Mesendoderm (in vitro differentiated cells): Measurements from ENCODE around the gene DPPA4.

Experiments used
- DNase-seq: peaks from one replicate; pipeline ENCODE4 v3.0.0; 2013
- H2AK5ac ChIP-seq: 2 replicates; pipeline ENCODE4 v1.6.1; 2013; ENCODE audit warnings: low read length, inconsistent platforms
- H2BK120ac ChIP-seq: 2 replicates; pipeline ENCODE4 v1.6.1; 2013; ENCODE audit warnings: low read depth, mild to moderate bottlenecking, low read length, moderate library complexity, mixed read lengths
- H2BK15ac ChIP-seq: replicated peaks from 2 replicates; pipeline ENCODE4 v1.6.1; 2013; ENCODE audit warnings: low read depth, mild to moderate bottlenecking, moderate library complexity
- H2BK5ac ChIP-seq: 2 replicates; pipeline ENCODE4 v1.6.1; 2013; ENCODE audit warnings: low read length, inconsistent platforms
- H3K18ac ChIP-seq: 2 replicates; pipeline ENCODE4 v1.6.1; 2013; ENCODE audit warnings: mild to moderate bottlenecking, low read length, mixed read lengths
- H3K23ac ChIP-seq: one replicate; pipeline ENCODE4 v1.6.1; 2013; ENCODE audit warnings: low read length
- H3K27ac ChIP-seq: 2 replicates; pipeline ENCODE4 v1.5.1; 2013; ENCODE audit warnings: low read depth, mild to moderate bottlenecking, inconsistent platforms, low read length, moderate library complexity
- H3K27me3 ChIP-seq: 2 replicates; pipeline ENCODE4 v1.6.1; 2013; ENCODE audit warnings: low read length, control low read depth, mild to moderate bottlenecking, inconsistent platforms; ENCODE audit not compliant: insufficient read depth, poor library complexity
- H3K36me3 ChIP-seq: 2 replicates; pipeline ENCODE4 v1.6.1; 2013; ENCODE audit warnings: low read length, inconsistent platforms; ENCODE audit not compliant: control insufficient read depth, insufficient read depth
- H3K4ac ChIP-seq: one replicate; pipeline ENCODE4 v1.6.1; 2013; ENCODE audit warnings: low read depth, mild to moderate bottlenecking, low read length, moderate library complexity
- H3K4me1 ChIP-seq: 2 replicates; pipeline ENCODE4 v1.6.1; 2013; ENCODE audit warnings: low read depth, low read length, inconsistent platforms; ENCODE audit not compliant: control insufficient read depth
- H3K4me2 ChIP-seq: 2 replicates; pipeline ENCODE4 v1.6.1; 2013; ENCODE audit warnings: low read length
- H3K4me3 ChIP-seq: 2 replicates; pipeline ENCODE4 v1.5.1; 2013; ENCODE audit warnings: mild to moderate bottlenecking, low read length
- H3K56ac ChIP-seq: one replicate; pipeline ENCODE4 v1.6.1; 2013; ENCODE audit warnings: low read length
- H3K79me1 ChIP-seq: 2 replicates; pipeline ENCODE4 v1.6.1; 2013; ENCODE audit warnings: low read length, inconsistent platforms
- H3K79me2 ChIP-seq: 2 replicates; pipeline ENCODE4 v1.6.1; 2013; ENCODE audit warnings: mild to moderate bottlenecking, low read length; ENCODE audit not compliant: control insufficient read depth, insufficient read depth
- H3K9ac ChIP-seq: 2 replicates; pipeline ENCODE4 v1.6.1; 2013; ENCODE audit warnings: low read length, inconsistent platforms
- H4K5ac ChIP-seq: one replicate; pipeline ENCODE4 v1.6.1; 2013; ENCODE audit warnings: low read length
- H4K8ac ChIP-seq: one replicate; pipeline ENCODE4 v1.6.1; 2013; ENCODE audit warnings: low read depth, mild to moderate bottlenecking, control low read depth, low read length, moderate library complexity
- WGBS: extraction: QIAGEN DNeasy Blood & Tissue Kit; methylation state at CpG from one replicate; pipeline ENCODE4 v1.1.7; 2013; ENCODE audit warnings: low lambda C conversion rate, missing lambda C conversion rate; ENCODE audit not compliant: insufficient coverage; ENCODE audit errors: extremely low coverage; 5-methylcytosine and 5-hydroxymethylcytosine counted together

The DPPA4 gene

DNA sequence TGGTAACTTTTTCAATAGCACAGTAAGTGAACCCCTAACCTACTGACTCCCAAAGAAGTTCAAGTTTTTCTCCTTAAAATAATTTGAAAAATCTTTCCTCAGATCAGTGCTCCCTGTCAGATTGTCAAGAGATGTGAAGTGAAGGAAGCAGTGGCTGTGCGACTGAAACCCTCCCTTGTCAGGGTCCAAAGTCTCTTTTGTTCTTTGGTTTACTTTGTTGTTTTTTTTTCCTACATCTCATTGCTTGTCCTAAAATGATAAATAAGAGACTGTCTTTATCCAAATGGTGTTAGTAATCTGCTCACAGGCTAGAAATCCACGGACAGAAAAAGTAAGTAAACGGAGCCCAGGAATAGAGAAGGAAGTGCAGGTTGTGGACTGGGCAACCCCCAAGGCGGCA lies 976 bp upstream of the DPPA4 start:
- no peak overlapping the region for H3K4me3 ChIP-seq
- WGBS, result no CpG with 5 or more reads among the region's 4 CpGs

DNA sequence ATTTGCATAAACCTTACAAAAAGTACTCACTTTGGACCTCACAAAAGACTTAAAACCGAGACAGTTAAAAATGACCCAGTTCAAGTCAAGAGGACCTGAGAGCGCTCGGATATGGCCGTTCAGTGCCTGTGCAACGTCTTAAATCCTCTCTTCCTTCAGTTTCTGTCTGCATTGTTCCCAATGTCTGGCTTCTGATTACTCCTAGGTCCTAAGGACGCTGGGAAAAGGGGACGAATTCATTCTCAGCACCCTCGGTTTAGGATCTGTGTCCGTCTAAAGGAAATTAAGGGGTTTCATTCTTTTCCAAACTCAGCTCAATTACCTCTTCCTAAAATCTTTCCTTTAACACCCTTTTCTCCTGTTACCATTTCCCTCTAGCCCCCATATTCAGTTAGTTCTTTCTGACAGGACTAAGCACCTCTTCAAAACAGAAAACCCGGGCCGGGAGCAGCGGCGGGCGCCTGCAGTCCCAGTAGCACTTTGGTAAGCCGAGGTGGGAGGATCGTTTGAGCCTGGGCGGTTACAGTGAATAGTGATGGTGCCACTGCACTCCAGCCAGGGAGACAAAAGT lies 970 bp downstream of the DPPA4 start:
- Histone ChIP-seq H3K23ac (no peak overlapping the region), H3K4me2 (peak overlapping the region; percentile 29), H3K79me1 (peaks cover 7% of the 10 kb centered on the region), H2AK5ac (peak overlapping the region; percentile 4), H2BK120ac (no peak overlapping the region), H3K18ac (peak overlapping the region; percentile 62), H3K4ac (peak overlapping the region; percentile 89), H3K9ac (peak overlapping the region; percentile 86), H2BK5ac (no peak overlapping the region), H3K4me1 (peaks cover 10% of the 10 kb centered on the region), H3K36me3 (peaks cover 18% of the 10 kb centered on the region), H3K27me3 (no peaks in the 10 kb centered on the region), H2BK15ac (no peak overlapping the region), H3K56ac (peak overlapping the region; percentile 86), H4K5ac (no peak overlapping the region), H4K8ac (no peak overlapping the region), H3K27ac (peak overlapping the region; percentile 84), H3K4me3 (peak overlapping the region; percentile 81), H3K79me2 (peaks cover 55% of the 10 kb centered on the region)
- peak; percentile 79 for DNase-seq
- WGBS, result no CpG with 5 or more reads among the region's 17 CpGs

More for the DNA sequence above, 976 bp upstream of the DPPA4 start:
- DNase-seq, result peak; percentile 44
- Histone ChIP-seq H3K18ac (peak overlapping the region; percentile 53), H2AK5ac (no peak overlapping the region), H4K8ac (no peak overlapping the region), H3K4me1 (peaks cover 6% of the 10 kb centered on the region), H3K56ac (peak overlapping the region; percentile 53), H2BK120ac (peak overlapping the region; percentile 94), H3K79me1 (no peaks in the 10 kb centered on the region), H3K9ac (peak overlapping the region; percentile 37), H3K4me2 (no peak overlapping the region), H4K5ac (no peak overlapping the region), H3K27ac (no peak overlapping the region), H2BK15ac (no peak overlapping the region), H2BK5ac (peak overlapping the region; percentile 51), H3K36me3 (peaks cover 5% of the 10 kb centered on the region), H3K23ac (no peak overlapping the region), H3K27me3 (no peaks in the 10 kb centered on the region), H3K4ac (no peak overlapping the region), H3K79me2 (peaks cover 38% of the 10 kb centered on the region)

DNA sequence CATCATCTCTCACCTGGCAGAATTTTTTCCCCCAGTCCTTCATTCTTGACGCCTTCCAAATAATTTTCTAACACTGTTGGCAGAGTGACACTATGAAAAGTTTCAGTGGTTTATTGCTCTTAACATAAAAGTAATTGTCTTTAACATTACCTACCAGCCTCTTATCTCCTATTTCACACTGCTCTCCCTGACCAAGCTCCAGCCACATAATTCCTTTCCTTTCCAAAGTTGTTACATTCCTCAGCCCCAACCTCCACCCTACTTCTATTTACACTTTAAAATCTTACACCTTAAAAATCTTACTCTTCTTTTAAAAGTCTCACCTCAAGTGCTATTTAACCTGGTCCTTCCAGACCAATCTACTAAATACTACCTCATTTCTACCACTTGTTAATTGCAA lies 2.8 kb downstream of the DPPA4 start:
- Histone ChIP-seq H3K36me3 (peaks cover 22% of the 10 kb centered on the region), H3K23ac (no peak overlapping the region), H3K4me2 (peak overlapping the region; percentile 88), H3K27me3 (no peaks in the 10 kb centered on the region), H2BK5ac (no peak overlapping the region), H2BK120ac (no peak overlapping the region), H3K4me3 (no peak overlapping the region), H3K27ac (peak overlapping the region; percentile 3), H3K18ac (no peak overlapping the region), H2BK15ac (no peak overlapping the region), H3K56ac (no peak overlapping the region), H3K79me2 (peaks cover 58% of the 10 kb centered on the region), H3K4ac (no peak overlapping the region), H4K8ac (no peak overlapping the region), H3K79me1 (peaks cover 7% of the 10 kb centered on the region), H4K5ac (no peak overlapping the region), H2AK5ac (no peak overlapping the region), H3K9ac (peak overlapping the region; percentile 81), H3K4me1 (peaks cover 10% of the 10 kb centered on the region)
- WGBS, result no CpG with 5 or more reads among the region's 1 CpG
- DNase-seq, result peak; percentile 79

DNA sequence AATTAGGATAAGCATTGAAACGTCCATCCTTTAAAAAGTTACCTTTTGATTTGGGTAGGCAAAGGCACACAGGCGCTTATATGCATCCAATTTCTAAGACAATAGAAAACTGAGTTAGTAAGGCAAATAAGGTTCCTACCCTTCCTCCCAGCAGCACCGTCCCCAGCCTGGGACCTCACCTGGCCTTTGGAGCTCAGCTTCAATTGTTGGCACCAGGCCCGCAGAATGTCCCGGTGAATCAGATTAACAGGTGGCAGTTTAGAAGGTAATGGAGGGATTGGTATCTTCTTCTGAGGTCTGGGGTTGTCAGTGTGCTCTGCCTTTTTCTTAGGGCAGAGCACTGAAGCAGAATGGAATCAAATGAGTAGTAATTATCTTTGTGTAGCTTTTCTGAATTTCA lies 5.7 kb downstream of the DPPA4 start:
- Histone ChIP-seq H3K18ac (no peak overlapping the region), H3K79me2 (peaks cover 55% of the 10 kb centered on the region), H4K5ac (no peak overlapping the region), H3K4me1 (peaks cover 10% of the 10 kb centered on the region), H3K4me3 (no peak overlapping the region), H3K27me3 (no peaks in the 10 kb centered on the region), H3K56ac (peak overlapping the region; percentile 25), H3K23ac (no peak overlapping the region), H3K27ac (no peak overlapping the region), H2BK120ac (no peak overlapping the region), H2BK5ac (no peak overlapping the region), H2AK5ac (no peak overlapping the region), H2BK15ac (no peak overlapping the region), H3K79me1 (peaks cover 9% of the 10 kb centered on the region), H4K8ac (no peak overlapping the region), H3K9ac (peak overlapping the region; percentile 7), H3K4me2 (no peak overlapping the region), H3K4ac (no peak overlapping the region), H3K36me3 (peaks cover 34% of the 10 kb centered on the region)
- WGBS, result no CpG with 5 or more reads among the region's 5 CpGs
- no peak for DNase-seq

DNA sequence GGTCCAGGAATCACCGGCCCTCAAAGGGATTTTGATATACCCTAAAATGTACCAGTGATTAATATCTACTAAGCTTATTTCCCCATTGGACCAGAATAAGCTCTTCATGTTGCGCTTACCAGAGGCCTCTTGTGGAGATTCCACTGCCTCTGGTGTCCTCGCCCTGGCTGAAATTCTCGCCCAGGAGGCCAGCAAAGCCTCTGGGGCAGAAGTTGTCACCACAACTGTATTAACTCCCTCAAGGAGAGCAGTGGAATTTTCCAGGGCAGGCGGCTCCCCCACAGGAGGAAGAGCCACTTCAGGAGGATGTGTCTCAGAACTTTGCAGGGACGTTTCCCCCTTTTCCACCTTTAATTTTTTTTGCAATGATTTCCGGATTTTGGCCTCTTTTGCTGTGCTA lies 6.9 kb downstream of the DPPA4 start:
- H3K18ac ChIP-seq, result no peak overlapping the region
- H3K4me3 ChIP-seq, result no peak overlapping the region
- no CpG with 5 or more reads among the region's 7 CpGs for WGBS
- no peak overlapping the region for H3K4me2 ChIP-seq
- no peak overlapping the region for H3K9ac ChIP-seq
- H3K79me2 ChIP-seq, result peaks cover 43% of the 10 kb centered on the region
- H2BK120ac ChIP-seq, result no peak overlapping the region
- peaks cover 9% of the 10 kb centered on the region for H3K79me1 ChIP-seq
- H3K27me3 ChIP-seq, result no peaks in the 10 kb centered on the region
- H3K4ac ChIP-seq, result no peak overlapping the region
- H2BK5ac ChIP-seq, result no peak overlapping the region
- H3K56ac ChIP-seq, result no peak overlapping the region
- no peak overlapping the region for H2BK15ac ChIP-seq
- no peak overlapping the region for H2AK5ac ChIP-seq
- H3K36me3 ChIP-seq, result peaks cover 34% of the 10 kb centered on the region
- H4K8ac ChIP-seq, result no peak overlapping the region
- peak; percentile 49 for DNase-seq
- H4K5ac ChIP-seq, result no peak overlapping the region
- no peak overlapping the region for H3K27ac ChIP-seq
- H3K23ac ChIP-seq, result no peak overlapping the region
- peaks cover 10% of the 10 kb centered on the region for H3K4me1 ChIP-seq

DNA sequence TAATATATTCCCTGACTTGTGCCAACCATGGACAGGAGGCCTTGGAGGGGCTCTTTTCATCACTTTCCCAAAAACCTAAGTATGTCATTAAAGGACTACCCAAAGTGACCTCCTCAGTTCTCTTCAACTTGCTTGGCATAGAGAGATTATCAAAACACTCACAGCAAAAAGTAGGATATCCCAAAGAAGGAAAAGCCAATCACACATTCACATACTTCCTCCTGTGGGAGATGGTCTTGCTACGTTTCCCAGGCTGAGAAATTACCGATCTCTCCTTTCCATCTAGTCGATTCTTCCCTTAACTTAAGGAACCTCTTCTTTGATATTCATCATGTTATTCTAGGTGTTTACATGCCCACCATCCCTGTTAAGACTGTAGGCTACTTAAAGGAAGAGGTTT lies 9.1 kb downstream of the DPPA4 start:
- Histone ChIP-seq H3K18ac (no peak overlapping the region), H3K36me3 (peaks cover 29% of the 10 kb centered on the region), H3K27ac (no peak overlapping the region), H3K56ac (no peak overlapping the region), H3K4me2 (no peak overlapping the region), H3K79me1 (peaks cover 9% of the 10 kb centered on the region), H3K27me3 (no peaks in the 10 kb centered on the region), H4K5ac (no peak overlapping the region), H3K4ac (no peak overlapping the region), H2BK120ac (no peak overlapping the region), H3K23ac (no peak overlapping the region), H3K79me2 (peaks cover 21% of the 10 kb centered on the region), H2BK15ac (no peak overlapping the region), H3K4me3 (no peak overlapping the region), H2BK5ac (no peak overlapping the region), H2AK5ac (no peak overlapping the region), H3K9ac (no peak overlapping the region), H4K8ac (no peak overlapping the region), H3K4me1 (peaks cover 4% of the 10 kb centered on the region)
- no peak for DNase-seq
- WGBS, result no CpG with 5 or more reads among the region's 3 CpGs
